Fibroblast of skin of right biceps (primary cell): ENCODE measurements around the gene INSRR.

Experiments
- DNase-seq: peaks from one replicate; pipeline ENCODE4 v3.0.0-alpha.2; 2013

The INSRR gene

DNA sequence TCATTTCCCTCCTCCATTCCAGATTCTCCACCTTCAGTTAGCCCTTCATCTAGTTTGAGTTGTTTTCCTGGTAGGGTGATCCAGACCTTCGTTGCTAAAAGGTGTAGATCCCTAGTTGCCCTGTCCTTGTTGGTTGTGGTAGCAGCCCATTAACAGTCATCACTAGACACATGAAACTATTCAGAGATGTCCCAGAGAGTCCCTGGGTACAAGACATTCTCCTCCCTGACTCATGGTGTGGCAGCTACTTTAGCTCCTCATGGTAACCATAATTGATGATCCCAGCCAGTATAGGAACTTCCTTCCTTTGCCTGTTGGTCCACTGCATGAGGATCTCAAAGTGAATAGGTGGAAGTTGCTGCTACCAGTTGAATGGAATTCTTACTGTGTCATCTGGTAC is 36.2 kb downstream of the INSRR start:
- no peak for DNase-seq

DNA sequence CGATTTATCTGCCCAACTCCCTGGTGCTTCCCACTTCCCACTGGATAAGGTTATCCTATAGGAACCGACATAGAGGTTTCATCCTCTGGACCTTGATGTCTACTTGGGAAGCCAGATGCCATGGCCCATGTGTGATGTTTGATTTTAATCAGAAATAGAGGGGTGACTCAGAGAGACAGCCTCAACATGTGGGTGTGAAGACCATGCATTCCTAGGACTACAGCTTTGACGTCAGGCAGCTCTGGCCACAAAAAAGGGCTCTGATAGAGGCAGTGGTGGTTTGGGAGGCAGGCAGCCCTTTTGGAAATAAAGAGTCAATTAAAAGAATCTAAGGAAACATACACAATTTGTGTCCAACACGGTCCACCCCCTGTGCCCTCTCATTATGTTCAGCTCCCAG is 37.1 kb downstream of the INSRR start:
- peak; percentile 73 for DNase-seq

DNA sequence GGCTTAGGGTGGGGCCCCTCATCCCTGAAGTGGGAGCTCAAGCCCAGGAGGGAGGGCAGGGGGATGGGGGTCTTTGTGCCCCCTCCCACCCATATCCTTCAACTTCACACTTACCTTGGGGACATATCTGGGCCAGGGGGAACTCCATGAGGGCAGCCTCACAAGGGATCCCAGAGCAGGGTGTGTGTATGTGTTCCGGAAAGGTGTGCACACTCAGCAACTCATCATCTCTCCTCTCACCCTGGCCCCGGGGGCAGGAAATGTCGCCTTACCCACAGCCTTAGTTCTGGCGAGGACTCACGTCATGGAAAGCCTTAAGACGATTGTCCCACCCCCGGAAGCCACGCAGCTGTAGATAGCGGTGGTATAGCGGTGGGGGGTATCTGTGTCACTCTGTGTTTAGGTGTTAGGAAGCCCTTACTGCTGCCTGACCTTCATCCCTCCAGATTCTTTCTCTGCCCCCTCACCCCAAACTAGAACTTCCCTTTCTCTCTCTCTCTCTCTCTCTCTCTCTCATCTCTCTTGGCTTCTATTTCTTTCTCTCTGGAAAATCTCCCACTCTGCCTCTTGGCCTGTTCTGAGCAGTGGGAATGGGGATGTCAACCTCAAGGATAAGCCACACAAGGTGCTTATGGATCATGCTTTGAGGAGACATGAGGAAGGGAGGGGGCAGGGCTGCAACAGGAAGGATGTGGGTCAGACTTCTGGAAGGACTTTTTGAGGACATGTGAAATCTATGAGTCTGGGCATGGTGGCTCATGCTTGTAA is 42.2 kb downstream of the INSRR start, which contains the start of gene SH2D2A:
Gene SH2D2A (minus strand): TSS at position 288 of the 768 bp plus-strand sequence. CDS start 140 bp downstream, at position 148.
- DNase-seq = peak; percentile 70

DNA sequence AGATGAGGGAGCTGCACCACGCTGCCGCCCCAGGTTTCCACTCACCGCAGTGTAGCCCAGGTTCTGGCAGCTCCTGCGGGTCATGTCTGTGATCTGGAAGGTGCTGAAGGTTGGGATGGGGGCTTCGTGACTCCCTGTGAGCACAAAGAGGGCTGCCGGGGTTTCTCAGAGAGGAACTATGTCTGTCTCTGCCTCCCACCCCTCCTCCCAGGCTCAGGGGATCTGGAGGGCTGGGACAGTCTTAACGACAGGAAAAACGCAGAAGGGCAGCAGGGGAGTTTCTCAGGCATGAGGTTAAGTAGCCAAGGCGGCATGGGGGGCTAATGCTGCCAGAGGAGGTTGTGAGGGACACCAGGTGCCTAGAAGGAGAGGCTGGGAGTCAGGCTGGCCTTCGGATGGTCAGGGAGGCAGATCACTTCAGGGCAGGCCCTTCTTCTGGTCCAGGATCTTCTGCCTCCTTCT is 42.9 kb downstream of the INSRR start:
- DNase-seq = no peak

DNA sequence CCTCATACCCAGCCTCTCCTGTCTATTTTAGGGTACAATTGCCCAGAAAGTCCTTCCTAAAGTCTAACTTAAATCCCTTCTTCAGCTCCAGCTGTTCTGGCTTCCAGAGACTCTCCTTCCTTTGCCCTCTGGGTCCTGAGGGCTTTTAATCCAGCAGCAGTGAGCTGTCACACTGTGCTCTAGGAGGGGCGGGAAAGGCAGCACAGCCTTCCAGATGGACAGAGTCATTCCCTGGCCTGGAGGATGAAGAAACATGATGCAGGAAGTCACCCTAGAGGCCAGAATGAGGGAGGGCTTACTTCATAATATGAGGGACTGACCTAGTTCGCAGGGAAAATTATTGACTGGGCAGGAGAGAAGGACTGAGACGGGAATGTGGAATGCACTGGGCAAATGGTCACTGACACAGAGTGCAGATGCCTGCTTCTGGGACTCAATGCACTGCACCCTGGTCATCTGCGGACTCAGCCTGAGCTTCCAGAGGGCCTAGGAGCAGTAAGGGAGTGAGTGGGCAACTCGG is 43.5 kb downstream of the INSRR start:
- DNase-seq = peak; percentile 60

DNA sequence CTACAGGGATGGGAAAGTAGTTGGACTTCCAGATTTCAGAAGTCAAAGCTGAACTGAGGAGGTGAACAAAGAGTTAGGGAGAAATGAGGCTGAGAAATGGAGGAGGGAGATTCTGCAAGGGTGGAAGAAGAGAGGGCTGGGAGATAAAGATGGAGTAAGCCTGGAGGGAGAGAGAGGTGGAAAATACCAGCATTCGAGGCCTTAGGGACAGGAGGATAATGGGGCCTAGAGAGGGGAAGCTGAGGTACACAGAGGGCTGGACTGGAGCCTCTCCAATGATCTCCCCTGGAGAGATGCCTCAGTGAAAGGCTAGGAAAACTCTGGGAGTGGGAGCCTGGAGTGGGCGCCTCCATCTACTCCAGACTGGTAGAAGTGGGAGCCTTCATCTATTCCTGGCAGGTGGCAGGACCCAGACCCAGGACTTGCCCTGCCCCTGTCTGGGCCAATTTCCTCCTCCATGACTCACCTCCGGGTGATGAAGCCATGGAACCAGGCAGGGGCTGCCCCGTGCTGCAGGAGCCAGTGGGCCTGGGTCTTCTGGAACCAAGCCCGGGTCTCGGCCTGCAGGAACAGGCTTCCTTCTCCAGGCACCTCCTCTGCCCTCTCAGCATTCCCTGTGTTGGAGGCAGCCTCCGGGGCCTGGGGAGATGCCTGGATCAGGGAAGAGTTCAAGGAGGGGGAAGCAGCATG is 44.2 kb downstream of the INSRR start:
- DNase-seq = no peak

DNA sequence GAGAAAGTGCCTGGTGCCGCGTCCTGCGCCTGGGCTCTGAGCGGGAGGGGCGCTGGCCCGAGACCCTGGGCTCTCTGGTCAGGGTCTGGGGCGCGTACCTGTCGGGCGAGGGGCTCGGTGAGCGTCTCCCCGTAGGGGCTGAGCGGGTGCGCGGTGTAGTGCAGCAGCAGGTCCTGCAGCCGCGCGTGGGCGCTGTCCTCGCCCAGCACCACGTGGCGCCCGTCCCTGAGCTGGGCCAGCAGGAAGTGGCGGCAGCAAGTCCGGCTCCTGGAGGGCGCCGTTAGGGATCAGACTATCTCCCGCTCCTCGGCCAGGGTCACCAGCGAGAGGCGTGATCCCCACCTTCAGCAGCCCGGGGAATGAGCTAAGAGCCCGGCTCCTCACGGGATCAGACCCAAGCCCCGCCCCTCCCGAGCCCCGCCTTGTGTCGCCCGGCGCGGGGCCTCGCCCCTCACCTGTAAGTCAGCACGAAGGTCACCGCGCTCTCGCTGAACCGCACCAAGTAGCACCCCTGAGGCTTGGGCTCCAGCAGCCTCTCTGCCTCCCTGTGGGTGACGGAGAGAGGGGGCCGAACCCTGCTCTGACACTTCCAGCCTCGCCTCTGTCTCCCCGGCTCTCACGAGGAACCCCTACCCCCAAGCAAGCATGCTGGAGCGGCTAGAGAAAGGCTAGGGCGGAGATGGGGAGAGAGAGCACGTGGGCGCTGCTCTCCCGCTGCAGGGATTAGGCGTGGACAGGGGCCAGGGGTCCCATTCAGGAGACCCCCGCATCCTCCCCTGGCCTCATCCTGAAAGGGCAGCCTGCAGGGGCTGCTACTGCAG is 45.0 kb downstream of the INSRR start:
- peak; percentile 52 for DNase-seq

DNA sequence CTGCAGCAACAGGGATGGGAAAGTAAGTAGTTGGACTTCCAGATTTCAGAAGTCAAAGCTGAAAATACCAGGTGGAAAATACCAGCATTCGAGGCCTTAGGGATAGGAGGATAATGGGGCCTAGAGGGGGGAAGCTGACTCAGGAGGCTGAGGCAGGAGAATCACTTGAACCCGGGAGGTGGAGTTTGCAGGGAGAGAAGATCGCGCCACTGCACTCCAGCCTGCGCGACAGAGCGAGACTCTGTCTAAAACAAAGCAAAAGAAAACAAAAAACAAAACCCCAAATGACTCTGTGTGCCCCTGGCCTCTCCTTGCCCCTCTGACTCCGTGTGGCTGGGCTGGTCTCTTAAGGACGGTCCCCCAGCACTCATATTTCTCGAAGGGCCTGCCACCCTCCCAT is 45.6 kb downstream of the INSRR start:
- DNase-seq = no peak

DNA sequence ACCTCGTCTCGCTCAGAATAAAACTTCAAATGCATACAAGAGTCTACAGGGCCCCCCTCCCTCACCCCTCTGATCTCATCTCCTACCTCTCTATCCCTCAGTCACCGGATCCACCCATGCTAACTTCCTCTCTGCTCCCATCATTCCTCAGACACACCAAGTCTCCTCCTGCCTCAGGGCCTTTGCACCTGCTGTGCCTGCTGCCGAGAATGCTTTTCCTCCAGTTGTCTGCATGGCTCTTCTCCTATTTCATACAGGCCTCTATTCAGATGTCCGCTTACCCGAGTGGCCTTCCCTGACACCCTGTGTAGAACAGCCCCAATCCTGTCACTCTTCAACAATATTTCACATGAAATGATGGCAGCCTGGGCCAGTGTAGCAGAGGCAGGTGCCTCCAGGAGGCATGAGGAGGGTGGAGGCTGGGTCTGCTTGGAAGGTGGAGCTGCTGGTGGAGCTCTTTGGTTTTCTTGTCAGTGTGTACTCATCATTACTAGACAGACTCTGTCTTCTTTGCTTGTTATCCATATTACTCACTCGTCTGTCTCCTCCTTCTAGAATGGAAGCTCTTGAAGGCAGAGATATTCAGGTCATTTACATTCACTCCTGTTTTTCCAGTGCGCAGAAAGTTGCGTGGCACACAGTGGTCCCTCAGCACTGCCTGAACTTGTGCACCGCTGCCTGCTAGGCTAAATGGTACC is 46.5 kb downstream of the INSRR start:
- DNase-seq = no peak

DNA sequence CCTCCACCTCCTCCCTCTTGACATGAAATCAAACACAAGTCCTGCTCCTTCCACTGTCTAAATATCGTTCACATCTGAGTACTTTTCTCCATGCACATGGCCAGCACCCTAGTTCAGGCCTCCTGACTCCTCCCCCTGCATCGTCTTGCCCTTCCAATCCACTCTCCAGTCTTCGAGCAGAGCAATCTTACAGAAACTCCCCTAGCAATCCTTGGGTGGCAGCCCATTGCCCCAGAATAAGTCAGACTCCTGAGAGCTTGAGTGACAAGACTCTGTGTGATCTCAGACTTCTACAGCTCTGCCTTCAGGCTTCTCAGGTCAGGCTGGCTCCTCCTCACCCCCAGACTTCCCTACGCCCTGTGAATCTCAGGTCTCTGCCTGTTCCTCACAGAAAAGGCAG is 47.7 kb downstream of the INSRR start:
- DNase-seq = no peak

DNA sequence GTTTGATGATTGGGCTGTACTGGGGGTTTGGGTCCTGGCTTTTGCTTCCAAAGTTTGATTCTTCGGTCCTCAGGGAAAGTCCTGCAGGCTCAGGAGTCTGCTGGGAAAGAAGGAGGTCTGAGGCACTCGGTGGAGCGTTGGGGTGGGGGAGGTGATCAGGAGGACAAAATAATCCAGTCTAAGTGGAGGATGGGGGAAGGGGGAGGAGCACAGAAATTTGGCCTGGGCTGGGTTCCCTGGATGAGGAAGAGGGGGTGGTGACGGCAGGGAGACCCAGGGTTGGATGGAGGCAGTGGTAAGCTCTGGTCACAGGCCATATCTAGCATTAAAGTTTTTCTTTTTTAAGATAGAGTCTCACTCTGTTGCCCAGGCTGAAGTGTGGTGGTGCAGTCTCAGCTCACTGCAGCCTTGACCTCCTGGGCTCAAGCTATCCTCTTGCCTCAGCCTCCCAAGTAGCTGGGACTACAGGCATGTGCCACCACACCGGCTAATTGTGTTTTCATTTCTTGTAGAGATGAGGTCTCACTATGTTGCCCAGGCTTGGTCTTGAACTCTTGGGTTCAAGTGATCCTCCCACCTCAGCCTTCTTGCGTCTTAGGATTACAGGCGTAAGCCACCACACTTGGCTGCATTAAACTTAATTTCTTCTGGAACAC is 49.1 kb downstream of the INSRR start:
- DNase-seq = no peak

DNA sequence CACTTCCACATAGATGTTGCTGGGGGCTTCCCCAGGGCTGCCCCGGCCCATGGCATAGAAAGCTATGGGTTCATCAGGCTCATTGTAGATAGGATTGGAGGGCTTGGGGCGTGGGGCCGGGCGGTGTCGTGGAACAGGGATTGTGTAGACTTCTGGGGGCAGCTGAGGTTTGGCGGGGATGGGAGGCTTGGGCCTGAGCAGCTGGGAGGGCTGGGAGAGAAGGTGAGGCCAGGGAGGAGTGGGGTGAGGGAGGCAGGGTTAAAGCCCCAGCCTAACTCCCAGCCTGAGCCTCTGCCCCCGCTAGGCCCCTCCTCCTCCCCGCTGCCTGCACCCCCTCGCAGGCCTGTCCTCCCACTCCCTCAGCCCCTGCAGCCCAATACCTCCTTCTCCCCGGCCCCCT is 49.6 kb downstream of the INSRR start:
- no peak for DNase-seq

DNA sequence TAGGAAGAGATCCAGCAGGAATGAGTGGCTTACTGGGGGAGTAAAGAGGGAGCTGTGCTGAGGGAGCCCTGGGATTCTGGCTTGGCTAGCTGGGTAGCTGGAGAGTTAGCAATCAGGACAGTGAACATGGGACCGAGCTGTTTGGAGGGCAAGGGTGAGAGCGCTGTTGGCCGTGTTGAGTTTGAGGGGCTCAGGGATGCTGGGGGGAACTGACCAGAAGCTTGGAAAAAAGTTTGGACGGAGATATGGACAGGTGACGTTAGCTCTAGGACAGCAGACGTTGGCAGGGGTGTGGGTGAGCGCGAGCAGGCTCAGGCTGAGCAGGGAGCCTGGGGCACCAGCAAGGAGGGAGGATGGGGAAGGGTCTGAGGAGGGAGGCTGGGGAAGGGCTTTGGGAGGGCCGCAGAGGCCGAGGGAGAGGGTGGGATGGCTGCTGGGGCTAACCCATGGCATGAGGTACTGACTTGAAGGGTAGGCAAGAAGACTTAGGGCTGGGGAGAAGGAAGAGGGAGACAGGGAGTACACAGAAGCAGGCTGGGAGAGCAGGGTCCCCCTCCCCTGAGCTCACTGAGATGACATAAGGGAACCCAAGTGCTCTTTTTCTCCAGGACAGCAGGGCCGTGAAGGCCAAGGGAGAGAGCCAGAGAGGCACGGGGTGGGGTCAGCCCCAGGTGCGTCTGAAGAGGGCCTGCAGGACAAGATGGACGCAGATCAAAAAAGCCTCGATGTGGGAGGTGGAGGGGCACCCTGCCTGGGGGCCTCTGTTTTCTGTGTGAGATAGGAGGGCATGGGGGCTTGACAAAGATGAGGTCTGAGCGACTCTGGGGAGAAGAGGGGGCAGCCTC is 50.5 kb downstream of the INSRR start:
- DNase-seq = no peak

DNA sequence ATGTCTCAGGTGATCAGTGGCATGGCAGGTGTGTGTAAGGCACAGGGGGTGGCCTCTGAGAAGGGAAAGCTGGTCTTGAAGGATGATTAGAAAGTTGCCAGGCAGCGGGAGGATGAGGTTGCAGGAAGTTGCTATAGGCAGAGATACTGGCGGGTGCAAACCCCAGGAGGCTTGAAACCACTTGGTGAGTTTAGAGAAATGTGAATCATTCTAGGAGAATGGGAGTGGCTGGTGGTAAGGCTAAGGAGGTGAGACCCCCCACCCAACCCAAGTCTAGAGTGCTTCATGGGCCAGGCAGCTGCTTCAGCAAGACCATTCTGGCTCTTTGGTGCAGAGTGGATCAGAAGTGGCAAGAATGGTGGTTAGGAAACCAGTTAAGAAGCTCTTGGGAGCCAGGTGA is 51.3 kb downstream of the INSRR start:
- no peak for DNase-seq

DNA sequence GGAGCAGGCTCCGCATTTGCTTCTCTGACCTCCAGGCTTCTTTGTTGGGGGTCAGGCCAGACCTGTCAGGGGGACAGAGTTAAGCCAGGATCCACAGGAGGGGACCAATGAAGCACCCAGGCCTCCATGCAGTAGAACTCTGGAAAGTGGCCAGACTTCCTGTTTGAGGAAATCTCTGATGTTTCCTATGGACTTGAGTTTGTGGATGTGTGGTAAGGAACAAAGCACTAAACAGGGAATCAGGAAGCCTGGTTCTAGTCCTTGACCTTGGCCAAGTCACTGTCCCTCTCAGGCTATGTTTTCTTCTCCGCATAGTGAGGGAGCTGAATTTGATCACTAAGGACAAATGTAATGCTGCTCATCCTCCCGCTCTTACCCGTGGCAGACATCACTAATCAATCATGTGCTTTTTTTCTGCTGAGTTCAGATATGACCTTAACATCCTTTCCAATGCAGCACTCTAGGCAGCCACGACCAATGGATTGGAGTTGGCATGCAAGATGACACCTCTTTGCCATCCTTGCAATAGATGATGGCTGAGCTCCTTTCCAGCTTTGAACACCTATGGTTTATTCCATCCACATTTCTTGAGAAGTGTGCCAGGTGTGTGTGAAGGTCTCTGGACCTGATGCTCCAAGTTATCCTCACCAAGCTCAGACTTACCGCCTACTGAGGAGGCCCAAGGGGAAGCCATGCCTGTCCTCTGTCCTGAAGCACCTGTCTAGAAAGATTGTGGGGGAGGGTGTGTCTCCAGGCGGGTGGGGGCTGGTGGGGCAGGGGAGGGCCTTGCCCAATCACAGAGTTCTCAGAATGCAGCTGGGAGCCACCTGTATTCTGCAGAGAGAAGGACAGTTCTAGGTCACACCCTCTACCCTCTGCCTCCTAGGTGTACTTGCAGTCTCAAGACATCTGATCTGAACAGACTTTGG is 52.1 kb downstream of the INSRR start:
- DNase-seq = no peak

DNA sequence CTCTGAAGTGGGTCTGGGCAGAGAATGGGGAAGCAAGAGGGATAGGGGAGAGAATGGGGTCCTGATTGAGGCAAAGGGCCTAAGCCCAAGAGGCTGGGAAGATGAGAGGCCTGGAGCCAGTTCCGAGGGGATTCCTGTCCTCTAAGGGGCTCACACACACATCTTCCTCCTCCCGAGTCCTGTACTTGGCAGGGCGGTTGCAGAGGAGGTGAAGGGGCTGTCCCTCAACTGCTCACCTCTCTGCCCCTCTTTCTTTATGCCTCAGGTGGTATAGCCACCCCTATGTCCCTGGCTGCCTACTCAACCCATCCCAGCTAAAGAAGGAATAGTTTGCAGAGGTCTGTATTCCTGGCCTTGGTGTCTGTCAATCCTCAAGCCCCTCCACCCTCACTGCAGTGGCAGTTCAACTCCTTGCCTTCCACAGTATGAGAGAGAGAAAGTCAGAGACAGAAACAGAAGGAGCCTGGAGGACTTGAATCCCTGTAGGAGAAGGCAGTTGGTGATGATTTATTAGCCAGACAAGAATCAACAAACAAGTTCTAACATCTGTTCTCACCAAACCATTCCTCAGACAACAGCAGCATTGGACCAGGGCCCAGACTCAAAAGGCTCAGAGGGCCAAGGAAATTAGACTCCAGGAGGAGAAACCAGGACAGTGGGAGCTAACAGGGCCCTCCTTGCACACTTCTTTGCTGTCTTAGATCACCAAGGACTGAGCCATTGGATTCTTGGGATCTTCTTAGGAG is 53.0 kb downstream of the INSRR start:
- peak; percentile 80 for DNase-seq

DNA sequence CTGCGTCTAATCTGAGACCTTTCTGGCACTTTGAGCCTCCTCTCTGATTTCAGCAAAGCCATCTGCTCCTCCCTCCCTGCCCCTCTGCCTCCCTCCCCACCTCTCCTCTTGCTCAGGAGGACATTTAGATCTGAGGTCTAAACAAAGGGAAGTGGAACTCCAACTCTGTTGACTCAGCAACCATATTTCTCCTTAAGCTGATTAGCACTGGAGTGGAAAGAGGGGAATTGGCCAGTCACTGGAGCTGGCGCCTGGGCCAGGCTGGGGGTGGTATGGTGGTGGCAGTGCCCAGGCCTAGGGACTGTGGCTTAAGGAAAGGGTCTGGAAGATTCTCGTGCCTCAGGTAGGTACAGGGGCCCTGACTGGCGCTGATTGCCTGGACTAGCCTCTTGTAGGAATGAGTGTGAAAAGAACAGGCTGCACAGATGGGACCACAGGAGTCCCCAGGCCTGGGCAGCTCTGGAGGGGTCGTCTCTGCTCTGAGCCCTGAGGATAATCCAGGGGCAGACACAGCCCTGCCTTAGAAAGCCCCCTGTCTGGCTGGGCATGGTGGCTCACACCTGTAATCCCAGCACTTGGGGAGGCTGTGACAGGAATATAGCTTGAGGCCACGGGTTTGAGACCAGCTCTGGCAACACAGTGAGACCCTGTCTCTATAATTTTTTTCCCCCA is 54.2 kb downstream of the INSRR start:
- DNase-seq = peak; percentile 41

DNA sequence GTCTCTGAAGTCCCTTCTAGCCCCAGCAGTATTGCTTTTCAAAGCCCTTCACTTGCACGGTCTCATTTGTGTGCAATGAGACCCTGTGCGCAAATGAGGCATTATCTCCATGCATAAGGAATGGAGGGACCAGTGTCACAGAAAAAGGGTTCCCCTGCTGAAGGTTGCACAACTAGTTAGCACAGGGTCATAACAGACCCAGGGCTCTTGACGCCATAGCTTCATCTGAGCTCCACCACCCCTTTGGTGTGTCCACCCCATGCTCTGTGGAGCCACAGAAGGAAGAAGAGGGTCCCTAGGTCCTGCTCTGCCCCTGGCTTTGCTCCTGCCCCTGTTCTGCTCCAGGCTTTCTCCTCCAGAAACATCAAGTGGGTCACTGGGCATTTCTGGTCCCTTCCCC is 54.9 kb downstream of the INSRR start:
- DNase-seq = no peak
